GM18907 (cell line): ENCODE data around the gene CLK2.
A peak's percentile ranks its signal among the peaks of the same experiment; 100 is the strongest.

ENCODE experiments used
- ATAC-seq: cut with Tn5 transposase; IDR thresholded peaks from one replicate; pipeline ENCODE4 v1.9.1; 2021; ENCODE audit warnings: mild to moderate bottlenecking, moderate library complexity; ENCODE audit not compliant: unreplicated experiment

CLK2 gene

GRCh38 chr1:155273343-155274245 lies at the start of gene CLK2:
CLK2 (minus strand) TSS chr1:155273504; CDS start chr1:155270977, 2,527 bp downstream.
- peak; percentile 70 for ATAC-seq

GRCh38 chr1:155322571-155322952 lies 49.3 kb upstream of the CLK2 start:
- no peak for ATAC-seq

- no peak for ATAC-seq
Measured at GRCh38 chr1:155321639-155322503, 48.6 kb upstream of the CLK2 start.

GRCh38 chr1:155320661-155321617 lies 47.6 kb upstream of the CLK2 start, which contains the start of gene RUSC1:
RUSC1 (plus strand) TSS chr1:155320894; CDS start chr1:155321774, 880 bp downstream.
- peak; percentile 28 for ATAC-seq

GRCh38 chr1:155320252-155320651 lies 46.9 kb upstream of the CLK2 start:
- no peak for ATAC-seq

- no peak for ATAC-seq
Measured at GRCh38 chr1:155319536-155319935, 46.2 kb upstream of the CLK2 start.

- ATAC-seq, result no peak
Measured at GRCh38 chr1:155318082-155318481, 44.8 kb upstream of the CLK2 start.

- ATAC-seq, result no peak
Measured at GRCh38 chr1:155316922-155317321, 43.6 kb upstream of the CLK2 start.

- no peak for ATAC-seq
Measured at GRCh38 chr1:155313261-155313660, 40.0 kb upstream of the CLK2 start.

GRCh38 chr1:155309423-155310021 lies 36.2 kb upstream of the CLK2 start:
- no peak for ATAC-seq

- peak; percentile 89 for ATAC-seq
Measured at GRCh38 chr1:155308493-155309422, 35.5 kb upstream of the CLK2 start, which contains the start of gene FDPS. FDPS (plus strand) TSS chr1:155308866; CDS start chr1:155309790, 924 bp downstream.

GRCh38 chr1:155307247-155307740 lies 34.0 kb upstream of the CLK2 start:
- no peak for ATAC-seq

- no peak for ATAC-seq
Measured at GRCh38 chr1:155305881-155306391, 32.6 kb upstream of the CLK2 start.

GRCh38 chr1:155304558-155305063 lies 31.3 kb upstream of the CLK2 start:
- no peak for ATAC-seq

- no peak for ATAC-seq
Measured at GRCh38 chr1:155301342-155301841, 28.1 kb upstream of the CLK2 start, which contains the start of gene PKLR. PKLR (minus strand) TSS chr1:155301438; CDS start chr1:155301395, 43 bp downstream.

GRCh38 chr1:155300553-155301329 lies 27.4 kb upstream of the CLK2 start:
- ATAC-seq, result no peak

- ATAC-seq, result no peak
Measured at GRCh38 chr1:155300024-155300423, 26.7 kb upstream of the CLK2 start.
